Measurements from ENCODE around the gene GSN.

DNA sequence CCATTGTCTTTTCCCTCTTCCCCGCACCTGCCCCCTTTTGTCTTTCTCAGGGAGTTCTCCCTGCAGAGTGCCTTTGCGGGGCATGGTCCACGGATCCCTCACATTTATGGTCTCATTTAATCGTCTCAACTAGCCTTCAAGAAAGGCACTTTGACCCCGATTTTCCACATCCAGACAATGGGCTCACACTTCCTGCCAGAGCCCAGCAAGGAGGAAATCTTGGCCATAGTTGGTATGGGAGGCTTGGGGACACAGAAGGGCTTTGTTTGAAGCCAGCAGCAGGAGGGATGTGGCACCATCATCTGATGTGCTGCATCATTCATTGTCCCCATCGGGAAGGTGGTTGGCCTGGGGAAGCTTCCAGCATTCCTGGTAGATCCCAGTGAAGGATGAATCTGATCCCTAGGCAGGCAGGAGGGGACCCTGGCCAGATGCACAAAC lies 24.9 kb downstream of the GSN start:
- TF ChIP-seq, protein P1, sequence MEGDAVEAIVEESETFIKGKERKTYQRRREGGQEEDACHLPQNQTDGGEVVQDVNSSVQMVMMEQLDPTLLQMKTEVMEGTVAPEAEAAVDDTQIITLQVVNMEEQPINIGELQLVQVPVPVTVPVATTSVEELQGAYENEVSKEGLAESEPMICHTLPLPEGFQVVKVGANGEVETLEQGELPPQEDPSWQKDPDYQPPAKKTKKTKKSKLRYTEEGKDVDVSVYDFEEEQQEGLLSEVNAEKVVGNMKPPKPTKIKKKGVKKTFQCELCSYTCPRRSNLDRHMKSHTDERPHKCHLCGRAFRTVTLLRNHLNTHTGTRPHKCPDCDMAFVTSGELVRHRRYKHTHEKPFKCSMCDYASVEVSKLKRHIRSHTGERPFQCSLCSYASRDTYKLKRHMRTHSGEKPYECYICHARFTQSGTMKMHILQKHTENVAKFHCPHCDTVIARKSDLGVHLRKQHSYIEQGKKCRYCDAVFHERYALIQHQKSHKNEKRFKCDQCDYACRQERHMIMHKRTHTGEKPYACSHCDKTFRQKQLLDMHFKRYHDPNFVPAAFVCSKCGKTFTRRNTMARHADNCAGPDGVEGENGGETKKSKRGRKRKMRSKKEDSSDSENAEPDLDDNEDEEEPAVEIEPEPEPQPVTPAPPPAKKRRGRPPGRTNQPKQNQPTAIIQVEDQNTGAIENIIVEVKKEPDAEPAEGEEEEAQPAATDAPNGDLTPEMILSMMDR (IDR thresholded peaks at IDR 0.05), result no peak
- no peak for TF ChIP-seq POLR2A (IDR thresholded peaks at IDR 0.05)
